K562 (cell line): ENCODE results near the gene METTL25B. TPM values are rescaled to one million over a fixed set of nuclear protein-coding genes. Genes with fewer than 3 reads are reported as not detected.

Source experiments
- ELK3 ChIP-seq: fragments of 450-650 bp; formaldehyde crosslinking; IDR thresholded peaks from 2 replicates; pipeline ENCODE4 v1.4.0; 2020; ENCODE audit warnings: mild to moderate bottlenecking
- ETV5 ChIP-seq: sonication (generic); formaldehyde crosslinking; IDR thresholded peaks from 2 replicates; pipeline ENCODE4 v1.4.0; 2020; ENCODE audit warnings: low read depth, mild to moderate bottlenecking, missing genetic modification reagents
- ETV6 ChIP-seq, 3 experiments: fragments of 150-350 bp in 1 of 3; sonication (generic) in 1 of 3; formaldehyde crosslinking in 1 of 3; IDR thresholded peaks; 2 replicates each; pipeline versions ENCODE4 v1.6.1 to v1.8.0; 2014 to 2022; ENCODE audit warnings: borderline replicate concordance in 2 of 3, low read depth in 2 of 3, antibody characterized with exemption in 1 of 3, low read length in 1 of 3, mild to moderate bottlenecking in 1 of 3, missing genetic modification reagents in 1 of 3
- ID3 ChIP-seq, 2 experiments: fragments of 250-450 bp in 1 of 2; fragments of 450-650 bp in 1 of 2; sonication (Bioruptor Pico) in 1 of 2; IDR thresholded peaks; 2 replicates each; pipeline versions ENCODE4 v1.6.1 to v1.8.0; 2016 to 2021; ENCODE audit warnings: mild to moderate bottlenecking in 2 of 2, moderate library complexity in 2 of 2, missing compliant biosample characterization in 1 of 2, missing genetic modification characterization in 1 of 2
- LARP7 ChIP-seq: fragments of 450-650 bp; IDR thresholded peaks from 2 replicates; pipeline ENCODE4 v1.6.1; 2016
- RFX1 ChIP-seq: fragments of 450-650 bp; IDR thresholded peaks from 2 replicates; pipeline ENCODE4 v1.6.1; 2016; ENCODE audit warnings: mild to moderate bottlenecking, moderate library complexity
- SIN3A ChIP-seq, 2 experiments: fragments of 150-350 bp in 1 of 2; IDR thresholded peaks; 2 replicates each; pipeline ENCODE4 v1.6.1; 2011 to 2016; ENCODE audit warnings: borderline replicate concordance in 2 of 2, low read depth in 2 of 2, low read length in 2 of 2, mild to moderate bottlenecking in 2 of 2, moderate library complexity in 2 of 2; ENCODE audit not compliant: control insufficient read depth in 1 of 2
- ZEB2 ChIP-seq: fragments of 450-650 bp; IDR thresholded peaks from 2 replicates; pipeline ENCODE4 v1.6.1; 2016
- ZNF318 ChIP-seq, 2 experiments: fragments of 450-650 bp; IDR thresholded peaks; 2 replicates each; pipeline ENCODE4 v1.6.1; 2016; ENCODE audit warnings: mild to moderate bottlenecking in 2 of 2, borderline replicate concordance in 1 of 2, low read depth in 1 of 2, moderate library complexity in 1 of 2
- ZNF655 ChIP-seq: fragments of 250-450 bp; sonication (Bioruptor Pico); IDR thresholded peaks from 2 replicates; pipeline ENCODE4 v1.5.0; 2021
- ZNF695 ChIP-seq: fragments of 450-650 bp; formaldehyde crosslinking; IDR thresholded peaks from 2 replicates; pipeline ENCODE4 v1.4.0; 2020; ENCODE audit warnings: mild to moderate bottlenecking, moderate library complexity
- polyA plus RNA-seq, 8 experiments: library from polyadenylated mRNA; depleted of rRNA in 4 of 8; stranded (reverse) in 5 of 8; unstranded in 3 of 8; fragments of >200 nt; fragmentation: Nextera tagmentation in 2 of 8; fragmentation: Illumina TruSeq in 1 of 8; extraction: Ambion mirVana in 2 of 8; extraction: Trizol in 1 of 8; gene quantifications; 2 replicates each; pipeline versions ENCODE4 v1.2.1 to v1.2.3, GENCODE V29; 2011 to 2014; ENCODE audit warnings: inconsistent platforms in 1 of 8, missing spikeins in 1 of 8
- total RNA-seq, 7 experiments: library from RNA; depleted of rRNA in 6 of 7; stranded (reverse); fragments of >200 nt in 6 of 7; fragmentation: Illumina TruSeq in 2 of 7; extraction: Trizol in 2 of 7; gene quantifications; 2 replicates each; pipeline versions ENCODE4 v1.2.1 to v1.2.3, GENCODE V29; 2011 to 2021; ENCODE audit warnings: low replicate concordance in 1 of 7
- TF ChIP-seq, protein P1 (sequence below), 2 experiments: IDR thresholded peaks; 2 replicates each; pipeline ENCODE4 v1.6.1; 2012; ENCODE audit warnings: improper control_type of control experiment in 2 of 2, low read depth in 2 of 2, low read length in 2 of 2, borderline replicate concordance in 1 of 2

The METTL25B gene
- total and polyA plus RNA-seq, 9 of the 15 experiments (the other 6 are each of a cell fraction or from before 2014, with no cell fraction given), result 7.7 to 48.3 (median 33.1) TPM

DNA sequence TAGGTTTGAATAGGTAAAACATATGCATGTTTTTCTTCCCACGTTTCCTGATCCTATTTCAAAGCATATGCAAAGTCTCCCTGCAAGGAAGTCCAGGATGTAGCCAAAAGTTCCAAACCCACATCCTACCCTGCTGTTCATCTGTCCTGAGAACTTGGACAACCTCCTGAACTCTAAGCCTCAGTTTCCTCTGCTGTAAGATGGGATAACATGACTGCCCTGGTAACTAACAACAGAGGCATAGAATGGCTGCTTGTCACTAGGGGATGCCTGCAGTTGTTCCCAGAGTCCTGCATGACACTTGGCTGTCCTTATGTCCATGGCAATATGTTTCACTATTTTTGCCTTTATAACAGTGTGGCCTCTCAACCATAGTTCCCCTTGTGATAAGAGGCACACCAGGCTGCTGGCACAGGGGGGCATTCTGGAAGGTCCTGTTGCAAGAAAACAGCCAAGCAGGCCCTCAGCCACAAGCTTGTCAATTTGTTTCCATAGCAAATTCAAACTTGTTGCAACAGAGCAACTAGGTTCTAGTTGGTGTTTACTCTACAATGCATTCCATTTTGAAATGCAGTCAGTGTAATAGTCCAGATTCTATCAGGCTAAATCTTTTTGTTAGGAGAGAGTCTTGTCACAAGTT is 24.7 kb downstream of the METTL25B start (continued):
- TF ChIP-seq ID3 (CRISPR knock-in tag; IDR thresholded peaks at IDR 0.05), result no peak
- no peak for TF ChIP-seq ID3 (tag; IDR thresholded peaks at IDR 0.05)
- no peak for TF ChIP-seq ETV6 (IDR thresholded peaks at IDR 0.05; ENCODE audit: borderline replicate concordance in 1 of 2, low read depth in 2 of 2, low read length in 1 of 2)
- no peak for TF ChIP-seq ETV6 (CRISPR knock-in tag; IDR thresholded peaks at IDR 0.05; ENCODE audit: borderline replicate concordance)
- TF ChIP-seq RFX1, result peak; percentile 56
- TF ChIP-seq, protein P1, sequence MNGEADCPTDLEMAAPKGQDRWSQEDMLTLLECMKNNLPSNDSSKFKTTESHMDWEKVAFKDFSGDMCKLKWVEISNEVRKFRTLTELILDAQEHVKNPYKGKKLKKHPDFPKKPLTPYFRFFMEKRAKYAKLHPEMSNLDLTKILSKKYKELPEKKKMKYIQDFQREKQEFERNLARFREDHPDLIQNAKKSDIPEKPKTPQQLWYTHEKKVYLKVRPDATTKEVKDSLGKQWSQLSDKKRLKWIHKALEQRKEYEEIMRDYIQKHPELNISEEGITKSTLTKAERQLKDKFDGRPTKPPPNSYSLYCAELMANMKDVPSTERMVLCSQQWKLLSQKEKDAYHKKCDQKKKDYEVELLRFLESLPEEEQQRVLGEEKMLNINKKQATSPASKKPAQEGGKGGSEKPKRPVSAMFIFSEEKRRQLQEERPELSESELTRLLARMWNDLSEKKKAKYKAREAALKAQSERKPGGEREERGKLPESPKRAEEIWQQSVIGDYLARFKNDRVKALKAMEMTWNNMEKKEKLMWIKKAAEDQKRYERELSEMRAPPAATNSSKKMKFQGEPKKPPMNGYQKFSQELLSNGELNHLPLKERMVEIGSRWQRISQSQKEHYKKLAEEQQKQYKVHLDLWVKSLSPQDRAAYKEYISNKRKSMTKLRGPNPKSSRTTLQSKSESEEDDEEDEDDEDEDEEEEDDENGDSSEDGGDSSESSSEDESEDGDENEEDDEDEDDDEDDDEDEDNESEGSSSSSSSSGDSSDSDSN (IDR thresholded peaks at IDR 0.05; ENCODE audit: borderline replicate concordance in 1 of 2, low read depth in 2 of 2, low read length in 2 of 2), result no peak
- TF ChIP-seq ZNF695 (CRISPR knock-in tag), result no peak
- no peak for TF ChIP-seq ELK3 (CRISPR knock-in tag)
- no peak for TF ChIP-seq ETV5
- TF ChIP-seq ZEB2, result no peak
- no peak for TF ChIP-seq SIN3A (IDR thresholded peaks at IDR 0.05; ENCODE audit: borderline replicate concordance in 2 of 2, control insufficient read depth in 1 of 2, low read depth in 2 of 2, low read length in 2 of 2)
- TF ChIP-seq ZNF655, result no peak
- no peak for TF ChIP-seq ZNF318 (IDR thresholded peaks at IDR 0.05; ENCODE audit: borderline replicate concordance in 1 of 2, low read depth in 1 of 2)
- no peak for TF ChIP-seq LARP7
